ENCODE data around the gene UFSP1. TPM values are rescaled to one million over a fixed set of nuclear protein-coding genes. Genes with fewer than 3 reads are reported as not detected.
A peak's percentile ranks its signal among the peaks of the same experiment; 100 is the strongest.

The UFSP1 gene
- total RNA-seq, 1 donor = 5.8 TPM

DNA sequence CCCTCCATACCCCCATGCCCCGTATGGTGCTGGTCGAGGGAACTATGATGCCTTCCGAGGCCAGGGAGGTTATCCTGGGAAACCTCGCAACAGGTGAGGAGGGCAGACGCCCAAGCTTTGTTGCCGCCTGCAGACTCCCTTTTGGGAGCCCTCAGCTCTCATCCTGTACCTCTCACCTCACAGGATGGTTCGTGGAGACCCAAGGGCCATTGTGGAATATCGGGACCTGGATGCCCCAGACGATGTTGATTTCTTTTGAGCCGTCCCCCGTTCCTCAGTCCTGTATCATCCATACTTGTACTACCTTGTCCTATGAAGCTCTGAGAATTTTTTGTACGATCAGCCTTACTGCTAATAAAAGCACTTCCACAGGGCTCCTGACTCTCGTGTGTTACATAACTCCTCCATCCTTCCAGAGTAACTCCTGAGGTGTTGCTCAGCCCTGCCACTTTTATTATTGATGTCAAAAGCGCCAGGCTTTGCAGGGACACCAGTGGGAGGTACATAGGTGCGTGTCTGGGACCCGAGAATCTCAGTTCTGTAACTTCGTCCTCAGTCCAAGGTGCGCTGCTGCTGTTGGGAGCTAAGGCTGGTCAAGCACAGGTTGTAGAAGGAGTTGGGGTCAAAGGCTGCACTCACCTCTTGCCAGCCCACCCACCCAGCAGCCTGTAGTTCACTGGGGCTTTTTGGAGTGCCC lies 1.1 kb downstream of the UFSP1 start:
- peaks cover 54% of the 10 kb centered on the region for H3K36me3 ChIP-seq (ENCODE audit: insufficient read depth, low read length)
- peak overlapping the region; percentile 56 for H3K27ac ChIP-seq (ENCODE audit: low read depth, low read length)
- H3K9me3 ChIP-seq (ENCODE audit: low read depth, low read length) = no peaks in the 10 kb centered on the region
- no peaks in the 10 kb centered on the region for H3K27me3 ChIP-seq (ENCODE audit: insufficient read depth, low read length)
- peak; percentile 72 for DNase-seq (ENCODE audit: insufficient read length, low spot score, missing footprints)
- H2AFZ ChIP-seq (ENCODE audit: low read length) = no peak overlapping the region
- H4K20me1 ChIP-seq (ENCODE audit: insufficient read depth, low read length) = peaks cover 7% of the 10 kb centered on the region
- H3K4me3 ChIP-seq (ENCODE audit: insufficient read depth, low read length) = peak overlapping the region; percentile 79
- TF ChIP-seq, protein P1, sequence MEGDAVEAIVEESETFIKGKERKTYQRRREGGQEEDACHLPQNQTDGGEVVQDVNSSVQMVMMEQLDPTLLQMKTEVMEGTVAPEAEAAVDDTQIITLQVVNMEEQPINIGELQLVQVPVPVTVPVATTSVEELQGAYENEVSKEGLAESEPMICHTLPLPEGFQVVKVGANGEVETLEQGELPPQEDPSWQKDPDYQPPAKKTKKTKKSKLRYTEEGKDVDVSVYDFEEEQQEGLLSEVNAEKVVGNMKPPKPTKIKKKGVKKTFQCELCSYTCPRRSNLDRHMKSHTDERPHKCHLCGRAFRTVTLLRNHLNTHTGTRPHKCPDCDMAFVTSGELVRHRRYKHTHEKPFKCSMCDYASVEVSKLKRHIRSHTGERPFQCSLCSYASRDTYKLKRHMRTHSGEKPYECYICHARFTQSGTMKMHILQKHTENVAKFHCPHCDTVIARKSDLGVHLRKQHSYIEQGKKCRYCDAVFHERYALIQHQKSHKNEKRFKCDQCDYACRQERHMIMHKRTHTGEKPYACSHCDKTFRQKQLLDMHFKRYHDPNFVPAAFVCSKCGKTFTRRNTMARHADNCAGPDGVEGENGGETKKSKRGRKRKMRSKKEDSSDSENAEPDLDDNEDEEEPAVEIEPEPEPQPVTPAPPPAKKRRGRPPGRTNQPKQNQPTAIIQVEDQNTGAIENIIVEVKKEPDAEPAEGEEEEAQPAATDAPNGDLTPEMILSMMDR (IDR thresholded peaks at IDR 0.05; ENCODE audit: extremely low read depth, low read depth, low read length) = no peak
- H3K79me2 ChIP-seq (ENCODE audit: insufficient read depth, low read length) = peaks cover 47% of the 10 kb centered on the region
- peak overlapping the region; percentile 82 for H3K4me2 ChIP-seq (ENCODE audit: insufficient read depth, low read length)
- peaks cover 22% of the 10 kb centered on the region for H3K4me1 ChIP-seq (ENCODE audit: insufficient read depth, low read length)

DNA sequence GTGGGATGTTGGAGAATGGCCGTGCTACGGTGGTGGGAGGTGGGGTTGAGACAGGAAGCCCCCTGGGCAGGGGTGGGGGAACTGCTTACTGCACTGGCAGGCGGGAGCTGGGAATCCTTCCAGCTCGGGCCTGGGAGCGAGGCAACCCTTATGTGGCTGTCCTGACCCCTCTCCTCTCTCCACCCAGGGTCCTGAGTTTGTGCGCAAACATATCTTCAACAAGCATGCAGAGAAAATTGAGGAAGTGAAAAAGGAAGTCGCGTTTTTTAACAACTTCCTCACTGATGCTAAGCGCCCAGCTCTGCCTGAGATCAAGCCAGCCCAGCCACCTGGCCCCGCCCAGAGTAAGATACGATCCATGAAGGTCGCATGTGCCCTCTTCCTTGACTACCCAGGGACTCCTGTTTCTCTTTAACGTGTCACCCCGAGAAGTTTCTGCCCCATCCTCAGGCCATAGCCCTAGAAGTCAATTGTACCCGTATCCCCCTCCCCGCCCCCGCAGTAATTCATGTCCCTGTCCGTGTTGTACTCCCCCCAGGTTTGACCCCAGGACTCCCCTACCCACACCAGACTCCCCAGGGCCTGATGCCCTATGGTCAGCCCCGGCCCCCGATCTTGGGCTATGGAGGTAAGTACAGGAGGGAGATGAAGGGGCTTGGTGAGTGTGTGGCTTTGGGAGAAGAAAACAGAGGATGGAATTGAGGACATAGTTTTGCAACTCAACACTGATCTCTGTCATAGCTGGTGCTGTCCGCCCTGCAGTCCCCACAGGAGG lies 1.8 kb downstream of the UFSP1 start:
- Histone ChIP-seq H3K4me2 (ENCODE audit: insufficient read depth, low read length) (peak overlapping the region; percentile 82), H3K9me3 (ENCODE audit: low read depth, low read length) (no peaks in the 10 kb centered on the region), H3K4me1 (ENCODE audit: insufficient read depth, low read length) (peaks cover 22% of the 10 kb centered on the region), H3K4me3 (ENCODE audit: insufficient read depth, low read length) (no peak overlapping the region), H2AFZ (ENCODE audit: low read length) (no peak overlapping the region), H3K79me2 (ENCODE audit: insufficient read depth, low read length) (peaks cover 54% of the 10 kb centered on the region), H3K36me3 (ENCODE audit: insufficient read depth, low read length) (peaks cover 61% of the 10 kb centered on the region), H4K20me1 (ENCODE audit: insufficient read depth, low read length) (peaks cover 7% of the 10 kb centered on the region), H3K27me3 (ENCODE audit: insufficient read depth, low read length) (no peaks in the 10 kb centered on the region), H3K27ac (ENCODE audit: low read depth, low read length) (no peak overlapping the region)
- TF ChIP-seq, protein P1 (IDR thresholded peaks at IDR 0.05; ENCODE audit: extremely low read depth, low read depth, low read length) = no peak
- peak; percentile 84 for DNase-seq (ENCODE audit: insufficient read length, low spot score, missing footprints)

DNA sequence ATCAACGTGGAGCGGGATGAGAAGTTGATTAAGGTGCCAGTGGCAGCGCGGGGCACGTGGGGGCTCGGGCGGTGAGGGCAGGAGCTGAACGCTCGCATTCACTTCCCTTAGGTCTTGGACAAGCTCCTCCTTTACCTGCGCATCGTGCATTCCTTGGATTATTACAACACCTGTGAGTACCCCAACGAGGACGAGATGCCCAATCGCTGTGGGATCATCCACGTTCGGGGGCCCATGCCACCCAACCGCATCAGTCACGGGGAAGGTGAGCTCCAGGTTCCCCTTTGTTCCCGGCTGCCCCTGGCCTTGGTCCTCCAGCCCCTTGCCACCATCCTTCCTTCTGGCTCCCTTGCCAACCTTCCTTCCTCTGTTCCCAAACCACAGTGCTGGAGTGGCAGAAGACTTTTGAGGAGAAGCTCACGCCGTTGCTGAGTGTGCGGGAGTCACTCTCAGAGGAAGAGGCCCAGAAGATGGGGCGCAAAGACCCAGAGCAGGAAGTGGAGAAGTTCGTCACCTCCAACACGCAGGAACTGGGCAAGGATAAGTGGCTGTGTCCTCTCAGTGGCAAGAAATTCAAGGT lies 2.5 kb downstream of the UFSP1 start:
- Histone ChIP-seq H3K36me3 (ENCODE audit: insufficient read depth, low read length) (peaks cover 67% of the 10 kb centered on the region), H3K27ac (ENCODE audit: low read depth, low read length) (no peak overlapping the region), H3K9me3 (ENCODE audit: low read depth, low read length) (no peaks in the 10 kb centered on the region), H3K27me3 (ENCODE audit: insufficient read depth, low read length) (no peaks in the 10 kb centered on the region), H3K4me3 (ENCODE audit: insufficient read depth, low read length) (no peak overlapping the region), H4K20me1 (ENCODE audit: insufficient read depth, low read length) (peaks cover 10% of the 10 kb centered on the region), H3K4me2 (ENCODE audit: insufficient read depth, low read length) (no peak overlapping the region), H2AFZ (ENCODE audit: low read length) (no peak overlapping the region), H3K79me2 (ENCODE audit: insufficient read depth, low read length) (peaks cover 58% of the 10 kb centered on the region), H3K4me1 (ENCODE audit: insufficient read depth, low read length) (peaks cover 22% of the 10 kb centered on the region)
- TF ChIP-seq, protein P1 (IDR thresholded peaks at IDR 0.05; ENCODE audit: extremely low read depth, low read depth, low read length) = no peak
- DNase-seq (ENCODE audit: insufficient read length, low spot score, missing footprints) = peak; percentile 42
